HCT116 (cell line): Measurements from ENCODE around the gene TMEM181. TPM values are rescaled to one million over a fixed set of nuclear protein-coding genes. Genes with fewer than 3 reads are reported as not detected.

Source experiments
- ATAC-seq: fragments of 200-7000 bp; cut with Tn5 transposase; 2 replicates; pipeline ENCODE4 v1.9.1; 2020; ENCODE audit warnings: mild to moderate bottlenecking, moderate library complexity
- BruUV-seq: library from RNA; stranded (reverse); fragments of 400-500 nt; replicated peaks from 2 replicates; lab custom pipeline; 2021; lab: Mats Ljungman, UMichigan
- CTCF ChIA-PET: fragments of 300-600 bp; sonication (Branson Sonifier 250); formaldehyde crosslinking; loops from one replicate; lab custom pipeline; 2021; ENCODE audit warnings: antibody characterized with exemption; lab: Charles Lee
- POLR2A ChIA-PET: fragments of 300-600, 350-600 bp; sonication (Branson Sonifier 250); formaldehyde crosslinking; loops from one replicate; lab custom pipeline; 2021; ENCODE audit warnings: antibody characterized with exemption; lab: Charles Lee
- RAD21 ChIA-PET, 2 experiments: fragments of 300-600 bp; sonication (Branson Sonifier 250); formaldehyde crosslinking; loops; one replicate each; lab custom pipeline; 2023; ENCODE audit warnings: low total read pairs in 2 of 2; ENCODE audit not compliant: uncharacterized antibody in 2 of 2, unreplicated experiment in 2 of 2, low non-redundant PET in 1 of 2; lab: Charles Lee
- DNase-seq: peaks from one replicate; pipeline ENCODE4 v3.0.0-alpha.2; 2010; ENCODE audit warnings: low read depth, low spot score
- H2AFZ ChIP-seq: fragments of 200-600 bp; shearing (Covaris generic), sonication (generic); 2 replicates; pipeline ENCODE4 v1.6.1; 2017; ENCODE audit warnings: low read depth, mixed run types, mixed read lengths, antibody characterized with exemption, low read length; ENCODE audit not compliant: poor library complexity, severe bottlenecking
- H3K27ac ChIP-seq: 2 replicates; pipeline ENCODE4 v1.5.1; 2012; ENCODE audit warnings: low read depth, low read length
- H3K27me3 ChIP-seq: fragments of 200-600 bp; sonication (generic); 2 replicates; pipeline ENCODE4 v1.6.1; 2016; ENCODE audit warnings: mixed run types, low read length, mixed read lengths; ENCODE audit not compliant: insufficient read depth
- H3K36me3 ChIP-seq, 2 experiments: fragments of 200-500 bp in 1 of 2; fragments of 200-600 bp in 1 of 2; sonication (Bioruptor generic) in 1 of 2; sonication (generic) in 1 of 2; 2 replicates each; pipeline versions ENCODE4 v1.5.1 to v1.6.1; 2014 to 2016; ENCODE audit warnings: low read length in 2 of 2, inconsistent platforms in 1 of 2, mixed read lengths in 1 of 2, mixed run types in 1 of 2; ENCODE audit not compliant: insufficient read depth in 2 of 2, control insufficient read depth in 1 of 2
- H3K4me1 ChIP-seq, 2 experiments: fragments of 200-600 bp in 1 of 2; sonication (generic) in 1 of 2; 2 replicates each; pipeline versions ENCODE4 v1.5.1 to v1.6.1; 2012 to 2017; ENCODE audit warnings: low read length in 2 of 2, inconsistent platforms in 1 of 2, mild to moderate bottlenecking in 1 of 2, mixed read lengths in 1 of 2, mixed run types in 1 of 2, moderate library complexity in 1 of 2; ENCODE audit not compliant: insufficient read depth in 2 of 2, control insufficient read depth in 1 of 2
- H3K4me2 ChIP-seq: fragments of 200-600 bp; sonication (generic); 2 replicates; pipeline ENCODE4 v1.6.1; 2017; ENCODE audit warnings: mixed run types, low read length, mixed read lengths
- H3K4me3 ChIP-seq, 2 experiments: fragments of 200-600 bp in 1 of 2; sonication (generic) in 1 of 2; replicated peaks in 1 of 2; 2 replicates each; pipeline ENCODE4 v1.5.1; 2011 to 2016; ENCODE audit warnings: low read length in 2 of 2, control low read depth in 1 of 2, low read depth in 1 of 2, mild to moderate bottlenecking in 1 of 2, mixed read lengths in 1 of 2, mixed run types in 1 of 2
- H3K79me2 ChIP-seq: fragments of 200-600 bp; sonication (generic); 2 replicates; pipeline ENCODE4 v1.6.1; 2017; ENCODE audit warnings: mild to moderate bottlenecking, mixed run types, low read length, moderate library complexity, mixed read lengths; ENCODE audit not compliant: insufficient read depth
- H3K9ac ChIP-seq: fragments of 200-600 bp; sonication (generic); 2 replicates; pipeline ENCODE4 v1.6.1; 2016; ENCODE audit warnings: low read length, mixed read lengths
- H3K9me2 ChIP-seq: fragments of 200-600 bp; sonication (generic), shearing (Covaris generic); 2 replicates; pipeline ENCODE4 v1.6.1; 2017; ENCODE audit warnings: mixed run types, mild to moderate bottlenecking, moderate library complexity; ENCODE audit not compliant: insufficient read depth
- H3K9me3 ChIP-seq, 2 experiments: fragments of 200-500 bp in 1 of 2; fragments of 200-600 bp in 1 of 2; sonication (Bioruptor generic) in 1 of 2; sonication (generic) in 1 of 2; 2 replicates each; pipeline ENCODE4 v1.6.1; 2014 to 2017; ENCODE audit warnings: low read length in 2 of 2, mixed read lengths in 2 of 2, inconsistent platforms in 1 of 2, low read depth in 1 of 2, mild to moderate bottlenecking in 1 of 2, mixed run types in 1 of 2, moderate library complexity in 1 of 2; ENCODE audit not compliant: control insufficient read depth in 1 of 2, insufficient read depth in 1 of 2
- H4K20me1 ChIP-seq: fragments of 200-600 bp; sonication (generic), shearing (Covaris generic); 2 replicates; pipeline ENCODE4 v1.6.1; 2017; ENCODE audit warnings: mixed run types, mild to moderate bottlenecking, moderate library complexity; ENCODE audit not compliant: insufficient read depth
- CBX3 ChIP-seq: IDR thresholded peaks from 2 replicates; pipeline ENCODE4 v1.6.1; 2012; ENCODE audit warnings: low read depth
- CEBPB ChIP-seq: IDR thresholded peaks from 2 replicates; pipeline ENCODE4 v1.6.1; 2012; ENCODE audit warnings: low read depth
- CTCF ChIP-seq, 3 experiments: fragments of 200-600 bp in 1 of 3; sonication (generic) in 1 of 3; IDR thresholded peaks in 2 of 3; conservative IDR thresholded peaks in 1 of 3; 2 replicates each; pipeline ENCODE4 v1.5.1; 2012 to 2017; ENCODE audit warnings: low read depth in 2 of 3, low read length in 2 of 3, antibody characterized with exemption in 1 of 3, borderline replicate concordance in 1 of 3, control low read depth in 1 of 3, mild to moderate bottlenecking in 1 of 3, mixed read lengths in 1 of 3, mixed run types in 1 of 3, moderate library complexity in 1 of 3; ENCODE audit not compliant: insufficient read depth in 1 of 3
- EZH2 ChIP-seq: fragments of 200-600 bp; sonication (generic); IDR thresholded peaks from 2 replicates; pipeline ENCODE4 v1.6.1; 2017; ENCODE audit warnings: antibody characterized with exemption, mixed run types
- EZH2phosphoT487 ChIP-seq: fragments of 200-600 bp; IDR thresholded peaks from 2 replicates; pipeline ENCODE4 v1.6.1; 2018; ENCODE audit warnings: antibody characterized with exemption, borderline replicate concordance
- POLR2A ChIP-seq: IDR thresholded peaks from 2 replicates; pipeline ENCODE4 v1.7.0; 2011; ENCODE audit warnings: borderline replicate concordance; ENCODE audit not compliant: insufficient read depth, insufficient read length; ENCODE audit errors: extremely low read depth
- RAD21 ChIP-seq: IDR thresholded peaks from 2 replicates; pipeline ENCODE4 v1.6.1; 2012; ENCODE audit warnings: low read depth, mild to moderate bottlenecking
- SIN3A ChIP-seq: IDR thresholded peaks from 2 replicates; pipeline ENCODE4 v1.6.1; 2012; ENCODE audit warnings: low read depth
- ZFX ChIP-seq: fragments of 450-650 bp; IDR thresholded peaks from 2 replicates; pipeline ENCODE4 v1.6.1; 2017
- intact Hi-C: fragments of 100-400 bp; cut with micrococcal nuclease; formaldehyde crosslinking; loops from 2 replicates; pipeline ENCODE4 v1.10.0; 2022
- total RNA-seq: library from RNA; stranded (reverse); gene quantifications from one replicate; pipeline ENCODE4 v1.2.1, GENCODE V29; 2021; ENCODE audit not compliant: unreplicated experiment
- TF ChIP-seq, protein P1 (sequence below): IDR thresholded peaks from 2 replicates; pipeline ENCODE4 v1.6.1; 2012
- TF ChIP-seq, protein P2 (sequence below): IDR thresholded peaks from 2 replicates; pipeline ENCODE4 v1.6.1; 2012
- TF ChIP-seq, protein P3 (sequence below): IDR thresholded peaks from 2 replicates; pipeline ENCODE4 v1.6.1; 2012; ENCODE audit warnings: low read depth

TMEM181 gene
- total RNA-seq, 1 experiment from 2014 or later: 34.4 TPM

DNA sequence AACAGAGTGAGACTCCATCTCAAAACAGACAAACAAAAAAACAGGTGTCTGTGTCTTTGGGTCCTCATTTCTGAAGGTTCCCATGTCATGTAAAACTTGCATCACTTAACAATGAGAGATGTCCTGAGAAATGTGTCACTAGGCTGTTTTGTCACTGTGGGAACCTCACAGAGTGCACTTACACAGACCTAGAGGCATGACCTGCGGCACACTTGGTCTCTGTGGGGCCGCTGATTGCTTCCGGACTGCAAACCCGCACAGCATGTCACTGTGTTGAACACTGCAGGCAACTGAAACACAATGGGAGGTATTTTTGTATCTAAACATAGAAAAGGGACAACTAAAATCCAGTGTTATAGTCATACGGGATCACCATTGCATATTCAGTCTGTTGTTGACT, 42.3 kb upstream of the TMEM181 start:
- TF ChIP-seq ZFX: no peak
- H3K4me2 ChIP-seq: peak overlapping the region; percentile 81
- intact Hi-C loops: no loop called here

GRCh38 chr6:158518191-158519127, 41.4 kb upstream of the TMEM181 start:
- no peaks in the 10 kb centered on the region for H3K27me3 ChIP-seq
- DNase-seq: peak; percentile 77
- H3K36me3 ChIP-seq: no peaks in the 10 kb centered on the region
- H3K27ac ChIP-seq: 0 out of 2 replicates have a peak overlapping the region, but pooled peaks have one; percentile 15
- peak overlapping the region; percentile 81 for H3K4me2 ChIP-seq
- intact Hi-C loops: loop anchor here (1.0 kb wide), 1 partner anchor 297 kb away; no protein-coding TSS in a partner anchor
- BruUV-seq: no TSS peak
- no peaks in the 10 kb centered on the region for H3K9me2 ChIP-seq
- H3K4me1 ChIP-seq: peaks cover 6 to 18% of the 10 kb centered on the region in 2 experiments; a peak in 3 of 4 replicates
- ATAC-seq: peak; percentile 94
- H3K4me3 ChIP-seq: peak overlapping the region; percentile 40 to 53
- peak overlapping the region; percentile 90 for H2AFZ ChIP-seq
- ChIA-PET RAD21 (interaction anchor here (0.6 to 0.7 kb wide), 2 partner anchors 12 to 373 kb away, joined by 4 to 8 read pairs; no protein-coding TSS in a partner anchor), POLR2A (no interaction called here), CTCF (interaction anchor here (0.6 to 2.1 kb wide), 12 partner anchors 9 to 304 kb away, joined by 3 to 15 read pairs (median 4); no protein-coding TSS in a partner anchor)
- no peaks in the 10 kb centered on the region for H3K79me2 ChIP-seq
- no peaks in the 10 kb centered on the region for H4K20me1 ChIP-seq
- H3K9me3 ChIP-seq: no peaks in the 10 kb centered on the region
- peak overlapping the region; percentile 24 for H3K9ac ChIP-seq
- TF ChIP-seq, protein P1, sequence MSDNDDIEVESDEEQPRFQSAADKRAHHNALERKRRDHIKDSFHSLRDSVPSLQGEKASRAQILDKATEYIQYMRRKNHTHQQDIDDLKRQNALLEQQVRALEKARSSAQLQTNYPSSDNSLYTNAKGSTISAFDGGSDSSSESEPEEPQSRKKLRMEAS: peak; percentile 59
- TF ChIP-seq CTCF (IDR thresholded peaks at IDR 0.05 in 2 of 3, conservative IDR thresholded peaks at IDR 0.05 in 1 of 3; ENCODE audit: borderline replicate concordance in 1 of 3, insufficient read depth in 1 of 3, low read depth in 2 of 3, low read length in 2 of 3): peak; percentile 67 to 79 (median 68); a peak in 5 of 6 replicates
- TF ChIP-seq EZH2: no peak
- no peak for TF ChIP-seq CEBPB
- TF ChIP-seq, protein P2, sequence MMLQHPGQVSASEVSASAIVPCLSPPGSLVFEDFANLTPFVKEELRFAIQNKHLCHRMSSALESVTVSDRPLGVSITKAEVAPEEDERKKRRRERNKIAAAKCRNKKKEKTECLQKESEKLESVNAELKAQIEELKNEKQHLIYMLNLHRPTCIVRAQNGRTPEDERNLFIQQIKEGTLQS: no peak
- TF ChIP-seq RAD21: peak; percentile 74
- TF ChIP-seq CBX3: peak; percentile 63; the same call in 1 of the 2 replicates
- TF ChIP-seq POLR2A: no peak
- no peak for TF ChIP-seq EZH2phosphoT487
- TF ChIP-seq, protein P3, sequence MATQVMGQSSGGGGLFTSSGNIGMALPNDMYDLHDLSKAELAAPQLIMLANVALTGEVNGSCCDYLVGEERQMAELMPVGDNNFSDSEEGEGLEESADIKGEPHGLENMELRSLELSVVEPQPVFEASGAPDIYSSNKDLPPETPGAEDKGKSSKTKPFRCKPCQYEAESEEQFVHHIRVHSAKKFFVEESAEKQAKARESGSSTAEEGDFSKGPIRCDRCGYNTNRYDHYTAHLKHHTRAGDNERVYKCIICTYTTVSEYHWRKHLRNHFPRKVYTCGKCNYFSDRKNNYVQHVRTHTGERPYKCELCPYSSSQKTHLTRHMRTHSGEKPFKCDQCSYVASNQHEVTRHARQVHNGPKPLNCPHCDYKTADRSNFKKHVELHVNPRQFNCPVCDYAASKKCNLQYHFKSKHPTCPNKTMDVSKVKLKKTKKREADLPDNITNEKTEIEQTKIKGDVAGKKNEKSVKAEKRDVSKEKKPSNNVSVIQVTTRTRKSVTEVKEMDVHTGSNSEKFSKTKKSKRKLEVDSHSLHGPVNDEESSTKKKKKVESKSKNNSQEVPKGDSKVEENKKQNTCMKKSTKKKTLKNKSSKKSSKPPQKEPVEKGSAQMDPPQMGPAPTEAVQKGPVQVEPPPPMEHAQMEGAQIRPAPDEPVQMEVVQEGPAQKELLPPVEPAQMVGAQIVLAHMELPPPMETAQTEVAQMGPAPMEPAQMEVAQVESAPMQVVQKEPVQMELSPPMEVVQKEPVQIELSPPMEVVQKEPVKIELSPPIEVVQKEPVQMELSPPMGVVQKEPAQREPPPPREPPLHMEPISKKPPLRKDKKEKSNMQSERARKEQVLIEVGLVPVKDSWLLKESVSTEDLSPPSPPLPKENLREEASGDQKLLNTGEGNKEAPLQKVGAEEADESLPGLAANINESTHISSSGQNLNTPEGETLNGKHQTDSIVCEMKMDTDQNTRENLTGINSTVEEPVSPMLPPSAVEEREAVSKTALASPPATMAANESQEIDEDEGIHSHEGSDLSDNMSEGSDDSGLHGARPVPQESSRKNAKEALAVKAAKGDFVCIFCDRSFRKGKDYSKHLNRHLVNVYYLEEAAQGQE: no peak
- TF ChIP-seq SIN3A: no peak

More for the DNA sequence above, 42.3 kb upstream of the TMEM181 start:
- ATAC-seq (no peak), DNase-seq (no peak)
- ChIA-PET POLR2A (no interaction called here), RAD21 (no interaction called here), CTCF (no interaction called here)
- Histone ChIP-seq H3K9me3 (no peaks in the 10 kb centered on the region), H3K27me3 (no peaks in the 10 kb centered on the region), H3K36me3 (no peaks in the 10 kb centered on the region), H3K4me1 (peaks cover 6 to 18% of the 10 kb centered on the region in 2 experiments; a peak in 3 of 4 replicates), H3K4me3 (no peak overlapping the region; a peak in 1 of 4 replicates), H3K9me2 (no peaks in the 10 kb centered on the region), H3K79me2 (no peaks in the 10 kb centered on the region), H3K27ac (no peak overlapping the region), H4K20me1 (no peaks in the 10 kb centered on the region), H3K9ac (no peak overlapping the region), H2AFZ (no peak overlapping the region)
- BruUV-seq: no TSS peak
